Duodenal mucosa (tissue), 2 donors: Measurements from ENCODE around the gene ELF3.
A peak's percentile ranks its signal among the peaks of the same experiment; 100 is the strongest.
"Not testable (repeated sequence)": the region's sequence is repeated elsewhere in the genome, so short reads cannot be mapped to it uniquely, and the experiment has no call there.

ENCODE experiments used
- H3K27ac ChIP-seq: one replicate; pipeline ENCODE4 v1.7.0; 2013; ENCODE audit warnings: low read depth, low read length
- H3K27me3 ChIP-seq, 2 donors: one replicate each; pipeline ENCODE4 v1.7.0; 2013; ENCODE audit warnings: low read length in 2 of 2, control low read depth in 1 of 2; ENCODE audit not compliant: insufficient read depth in 2 of 2, control insufficient read depth in 1 of 2
- H3K36me3 ChIP-seq, 2 donors: one replicate each; pipeline ENCODE4 v1.7.0; 2013; ENCODE audit warnings: low read length in 2 of 2, control low read depth in 1 of 2; ENCODE audit not compliant: insufficient read depth in 2 of 2, control insufficient read depth in 1 of 2
- H3K4me1 ChIP-seq, 2 donors: one replicate each; pipeline ENCODE4 v1.7.0; 2013; ENCODE audit warnings: low read length in 2 of 2, control low read depth in 1 of 2; ENCODE audit not compliant: insufficient read depth in 2 of 2, control insufficient read depth in 1 of 2
- H3K4me3 ChIP-seq, 2 donors: one replicate each; pipeline ENCODE4 v1.7.0; 2013; ENCODE audit warnings: low read length in 2 of 2, low read depth in 1 of 2
- H3K9ac ChIP-seq, 2 donors: one replicate each; pipeline ENCODE4 v1.7.0; 2013; ENCODE audit warnings: low read length in 2 of 2, low read depth in 1 of 2
- H3K9me3 ChIP-seq, 2 donors: one replicate each; pipeline ENCODE4 v1.7.0; 2013; ENCODE audit warnings: low read length in 2 of 2, control low read depth in 1 of 2; ENCODE audit not compliant: control insufficient read depth in 1 of 2

Gene ELF3

GRCh38 chr1:202010180-202011015 lies at the start of gene ELF3:
ELF3 (plus strand) TSS chr1:202010587; CDS start chr1:202011137, 550 bp downstream.
- Histone ChIP-seq H3K36me3 (peaks cover 38 to 46% of the 10 kb centered on the region in 2 donors), H3K27me3 (no peaks in the 10 kb centered on the region), H3K4me1 (peaks cover 10 to 28% of the 10 kb centered on the region in 2 donors), H3K9me3 (no peaks in the 10 kb centered on the region), H3K27ac (peak within 1 kb of the TSS; percentile 97), H3K9ac (peak within 1 kb of the TSS; percentile 74 to 100), H3K4me3 (peak within 1 kb of the TSS; percentile 85 to 97)

- not testable (repeated sequence) for H3K27me3 ChIP-seq, H3K9me3 ChIP-seq, H3K4me1 ChIP-seq, H3K9ac ChIP-seq, H3K4me3 ChIP-seq, H3K27ac ChIP-seq
- H3K36me3 ChIP-seq = peaks cover 35 to 79% of the 10 kb centered on the region in 2 donors
These were observed 48.0 kb upstream of the ELF3 start for GRCh38 chr1:201962382-201962781.

- Histone ChIP-seq H3K27ac (no peak overlapping the region), H3K27me3 (no peaks in the 10 kb centered on the region), H3K36me3 (peaks cover 27 to 73% of the 10 kb centered on the region in 2 donors), H3K9ac (no peak overlapping the region), H3K9me3 (no peaks in the 10 kb centered on the region), H3K4me3 (no peak overlapping the region), H3K4me1 (no peaks in the 10 kb centered on the region)
These were observed 46.1 kb upstream of the ELF3 start for GRCh38 chr1:201964261-201964660.

- Histone ChIP-seq H3K36me3 (peaks cover 33 to 76% of the 10 kb centered on the region in 2 donors), H3K27ac (no peak overlapping the region), H3K4me3 (no peak overlapping the region), H3K27me3 (no peaks in the 10 kb centered on the region), H3K9me3 (no peaks in the 10 kb centered on the region), H3K9ac (no peak overlapping the region), H3K4me1 (no peaks in the 10 kb centered on the region)
These were observed 44.2 kb upstream of the ELF3 start for GRCh38 chr1:201966171-201966570.

- Histone ChIP-seq H3K9ac (no peak overlapping the region), H3K9me3 (no peaks in the 10 kb centered on the region), H3K27ac (no peak overlapping the region), H3K4me3 (no peak overlapping the region), H3K27me3 (no peaks in the 10 kb centered on the region), H3K4me1 (no peaks in the 10 kb centered on the region), H3K36me3 (peaks cover 24 to 54% of the 10 kb centered on the region in 2 donors)
These were observed 42.0 kb upstream of the ELF3 start for GRCh38 chr1:201968202-201968925.

- H3K9me3 ChIP-seq = no peaks in the 10 kb centered on the region
- no peaks in the 10 kb centered on the region for H3K4me1 ChIP-seq
- no peak overlapping the region for H3K9ac ChIP-seq
- peaks cover 13 to 37% of the 10 kb centered on the region in 2 donors for H3K36me3 ChIP-seq
- H3K27me3 ChIP-seq = no peaks in the 10 kb centered on the region
- no peak overlapping the region for H3K27ac ChIP-seq
- H3K4me3 ChIP-seq = no peak overlapping the region
These were observed 39.8 kb upstream of the ELF3 start for GRCh38 chr1:201970334-201971159.

GRCh38 chr1:201982082-201982622 lies 28.2 kb upstream of the ELF3 start:
- Histone ChIP-seq H3K4me1 (peaks cover 12 to 21% of the 10 kb centered on the region in 2 donors), H3K9ac (peak overlapping the region; percentile 57 to 80)

GRCh38 chr1:201982623-201983379 lies 27.6 kb upstream of the ELF3 start, which contains the start of gene RNPEP:
RNPEP (plus strand) TSS chr1:201982648; CDS start chr1:201982667, 19 bp downstream.
- H3K36me3 ChIP-seq = no peaks in the 10 kb centered on the region
- peak within 1 kb of the TSS; percentile 70 to 74 for H3K4me3 ChIP-seq
- H3K9ac ChIP-seq = peak within 1 kb of the TSS; percentile 80 to 94
- no peaks in the 10 kb centered on the region for H3K27me3 ChIP-seq
- peak within 1 kb of the TSS; percentile 92 for H3K27ac ChIP-seq
- no peaks in the 10 kb centered on the region for H3K9me3 ChIP-seq
- H3K4me1 ChIP-seq = peaks cover 12 to 21% of the 10 kb centered on the region in 2 donors

More at GRCh38 chr1:201982082-201982622, 28.2 kb upstream of the ELF3 start:
- H3K36me3 ChIP-seq = no peaks in the 10 kb centered on the region
- no peaks in the 10 kb centered on the region for H3K27me3 ChIP-seq
- H3K27ac ChIP-seq = peak overlapping the region; percentile 92
- H3K9me3 ChIP-seq = no peaks in the 10 kb centered on the region
- H3K4me3 ChIP-seq = peak overlapping the region; percentile 70 to 74

- Histone ChIP-seq H3K4me1 (peaks cover 12 to 21% of the 10 kb centered on the region in 2 donors), H3K36me3 (peaks cover under 1% of the 10 kb centered on the region in 2 donors), H3K9ac (peak overlapping the region; percentile 80 to 94), H3K4me3 (peak overlapping the region; percentile 70 to 74), H3K27ac (peak overlapping the region; percentile 92), H3K27me3 (no peaks in the 10 kb centered on the region), H3K9me3 (no peaks in the 10 kb centered on the region)
These were observed 27.0 kb upstream of the ELF3 start for GRCh38 chr1:201983380-201983805.
